ENCODE data around the gene TULP1.

Gene TULP1

GRCh38 chr6:35483062-35483461, 29.6 kb downstream of the TULP1 start:
- Histone ChIP-seq H3K9me3 (ENCODE audit: control insufficient read depth, low read length) (no peaks in the 10 kb centered on the region), H3K27ac (ENCODE audit: low read depth, low read length, severe bottlenecking) (no peak overlapping the region), H3K4me3 (ENCODE audit: extremely low read depth, insufficient read depth, low read length, poor library complexity, severe bottlenecking) (no peak overlapping the region), H3K36me3 (ENCODE audit: control insufficient read depth, insufficient read depth, low read length) (peaks cover 69% of the 10 kb centered on the region), H3K4me1 (ENCODE audit: control insufficient read depth, insufficient read depth, low read length, poor library complexity, severe bottlenecking) (peaks cover 34% of the 10 kb centered on the region)
- WGBS, 2 experiments (ENCODE audit: insufficient coverage in 2 of 2) = 98% methylated on average over 3 to 4 of the region's 4 CpGs

GRCh38 chr6:35481226-35481625, 31.5 kb downstream of the TULP1 start:
- H3K27ac ChIP-seq (ENCODE audit: low read depth, low read length, severe bottlenecking) = no peak overlapping the region
- H3K4me1 ChIP-seq (ENCODE audit: control insufficient read depth, insufficient read depth, low read length, poor library complexity, severe bottlenecking) = peaks cover 19% of the 10 kb centered on the region
- no peak overlapping the region for H3K4me3 ChIP-seq (ENCODE audit: extremely low read depth, insufficient read depth, low read length, poor library complexity, severe bottlenecking)
- WGBS, 2 experiments (ENCODE audit: insufficient coverage in 2 of 2) = 85 to 92% methylated on average over 7 to 8 of the region's 8 CpGs
- H3K36me3 ChIP-seq (ENCODE audit: control insufficient read depth, insufficient read depth, low read length) = peaks cover 76% of the 10 kb centered on the region
- H3K9me3 ChIP-seq (ENCODE audit: control insufficient read depth, low read length) = no peaks in the 10 kb centered on the region

- no peak overlapping the region for H3K4me3 ChIP-seq (ENCODE audit: extremely low read depth, insufficient read depth, low read length, poor library complexity, severe bottlenecking)
- H3K4me1 ChIP-seq (ENCODE audit: control insufficient read depth, insufficient read depth, low read length, poor library complexity, severe bottlenecking) = peaks cover 9% of the 10 kb centered on the region
- whole genome bisulfite sequencing, 2 experiments (ENCODE audit: insufficient coverage in 2 of 2) = 87 to 100% methylated on average over 6 to 11 of the region's 12 CpGs
- H3K36me3 ChIP-seq (ENCODE audit: control insufficient read depth, insufficient read depth, low read length) = peaks cover 77% of the 10 kb centered on the region
- no peaks in the 10 kb centered on the region for H3K9me3 ChIP-seq (ENCODE audit: control insufficient read depth, low read length)
- no peak overlapping the region for H3K27ac ChIP-seq (ENCODE audit: low read depth, low read length, severe bottlenecking)
Observed at GRCh38 chr6:35480176-35480575, 32.5 kb downstream of the TULP1 start.

DNA sequence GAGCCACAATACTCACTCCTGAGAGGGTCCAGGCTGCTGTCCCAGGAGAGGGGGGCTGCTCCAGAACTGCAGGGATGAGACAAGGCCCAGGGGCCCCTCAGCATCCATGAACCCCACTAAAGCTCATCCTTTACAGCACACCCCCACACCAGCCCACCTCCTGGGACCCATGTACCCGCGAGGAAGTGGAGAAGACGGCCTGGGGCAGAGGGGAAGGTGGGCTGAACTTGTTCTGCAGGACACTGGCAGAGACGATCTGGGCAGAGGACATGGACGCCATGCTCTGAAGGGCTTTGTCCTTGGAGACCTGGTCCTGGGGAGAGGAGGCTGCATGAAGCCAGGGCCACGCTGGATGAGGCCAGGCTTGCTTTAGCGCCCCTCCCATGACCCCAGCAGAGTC, 34.4 kb downstream of the TULP1 start:
- no peak overlapping the region for H3K4me3 ChIP-seq (ENCODE audit: extremely low read depth, insufficient read depth, low read length, poor library complexity, severe bottlenecking)
- peaks cover 78% of the 10 kb centered on the region for H3K36me3 ChIP-seq (ENCODE audit: control insufficient read depth, insufficient read depth, low read length)
- H3K4me1 ChIP-seq (ENCODE audit: control insufficient read depth, insufficient read depth, low read length, poor library complexity, severe bottlenecking) = no peaks in the 10 kb centered on the region
- H3K27ac ChIP-seq (ENCODE audit: low read depth, low read length, severe bottlenecking) = no peak overlapping the region
- H3K9me3 ChIP-seq (ENCODE audit: control insufficient read depth, low read length) = no peaks in the 10 kb centered on the region
- 97 to 98% methylated on average over 4 to 5 of the region's 7 CpGs for WGBS, 2 experiments (ENCODE audit: insufficient coverage in 2 of 2)

DNA sequence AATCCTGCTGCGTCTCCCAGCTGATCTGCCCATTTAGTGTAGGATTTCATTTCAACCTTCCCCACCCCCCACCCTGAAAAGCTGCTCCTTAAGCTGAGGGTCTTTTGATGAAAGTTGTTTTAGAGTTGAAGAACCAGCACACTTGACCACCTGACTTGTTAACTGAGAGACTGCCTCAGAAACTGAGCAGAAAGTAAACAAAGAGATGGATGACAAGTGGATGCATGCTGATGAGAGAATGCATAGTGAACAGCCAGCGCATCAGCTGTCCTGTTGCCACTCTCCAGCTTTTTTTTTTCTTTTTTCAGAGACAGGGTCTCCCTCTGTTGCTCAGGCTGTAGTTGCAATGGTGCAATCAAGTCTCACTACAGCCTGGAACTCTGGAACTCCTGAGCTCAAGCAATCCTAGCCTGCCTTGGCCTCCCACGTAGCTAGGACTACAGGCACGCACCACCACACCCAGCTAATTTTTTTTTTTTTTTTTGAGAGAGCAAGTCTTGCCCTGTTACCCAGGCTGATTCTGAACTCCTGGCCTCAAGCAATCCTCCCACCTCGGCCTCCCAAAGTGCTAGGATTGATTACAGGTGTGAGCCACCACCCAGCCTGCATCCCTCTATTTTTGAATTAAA, 35.0 kb downstream of the TULP1 start:
- WGBS, 2 experiments (ENCODE audit: insufficient coverage in 2 of 2) = 100% methylated on average over 3 to 4 of the region's 5 CpGs
- Histone ChIP-seq H3K9me3 (ENCODE audit: control insufficient read depth, low read length) (no peaks in the 10 kb centered on the region), H3K4me3 (ENCODE audit: extremely low read depth, insufficient read depth, low read length, poor library complexity, severe bottlenecking) (no peak overlapping the region), H3K36me3 (ENCODE audit: control insufficient read depth, insufficient read depth, low read length) (peaks cover 78% of the 10 kb centered on the region), H3K4me1 (ENCODE audit: control insufficient read depth, insufficient read depth, low read length, poor library complexity, severe bottlenecking) (no peaks in the 10 kb centered on the region), H3K27ac (ENCODE audit: low read depth, low read length, severe bottlenecking) (no peak overlapping the region)

DNA sequence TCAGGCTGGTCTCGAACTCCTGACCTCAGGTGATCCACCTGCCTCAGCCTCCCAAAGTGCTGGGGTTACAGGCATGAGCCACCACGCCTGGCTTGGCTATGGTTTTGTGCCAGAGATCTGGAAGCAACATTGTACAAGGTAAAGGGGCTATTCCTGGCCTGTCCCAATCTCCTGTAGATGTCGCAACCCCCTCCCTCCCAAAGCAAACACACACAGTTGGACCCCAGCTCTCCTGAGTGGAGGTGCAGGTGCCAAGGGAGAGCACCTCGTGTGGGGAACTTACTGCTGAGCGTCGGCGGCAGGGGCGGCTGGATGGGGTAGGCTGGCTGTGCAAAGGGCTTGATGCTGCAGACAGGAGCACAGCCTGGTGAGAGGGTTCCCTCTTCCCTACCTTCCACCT, 35.7 kb downstream of the TULP1 start:
- no peak overlapping the region for H3K4me3 ChIP-seq (ENCODE audit: extremely low read depth, insufficient read depth, low read length, poor library complexity, severe bottlenecking)
- 100% methylated on average over 1 of the region's 8 CpGs; no CpG with 5 or more reads in 1 of the 2 experiments for WGBS, 2 experiments (ENCODE audit: insufficient coverage in 2 of 2)
- no peaks in the 10 kb centered on the region for H3K9me3 ChIP-seq (ENCODE audit: control insufficient read depth, low read length)
- H3K36me3 ChIP-seq (ENCODE audit: control insufficient read depth, insufficient read depth, low read length) = peaks cover 79% of the 10 kb centered on the region
- peaks cover 2% of the 10 kb centered on the region for H3K4me1 ChIP-seq (ENCODE audit: control insufficient read depth, insufficient read depth, low read length, poor library complexity, severe bottlenecking)
- H3K27ac ChIP-seq (ENCODE audit: low read depth, low read length, severe bottlenecking) = no peak overlapping the region

GRCh38 chr6:35476004-35476403, 36.7 kb downstream of the TULP1 start:
- Histone ChIP-seq H3K4me1 (ENCODE audit: control insufficient read depth, insufficient read depth, low read length, poor library complexity, severe bottlenecking) (peaks cover 7% of the 10 kb centered on the region), H3K27ac (ENCODE audit: low read depth, low read length, severe bottlenecking) (no peak overlapping the region), H3K4me3 (ENCODE audit: extremely low read depth, insufficient read depth, low read length, poor library complexity, severe bottlenecking) (no peak overlapping the region), H3K9me3 (ENCODE audit: control insufficient read depth, low read length) (no peaks in the 10 kb centered on the region), H3K36me3 (ENCODE audit: control insufficient read depth, insufficient read depth, low read length) (peaks cover 75% of the 10 kb centered on the region)
- WGBS, 2 experiments (ENCODE audit: insufficient coverage in 2 of 2) = 88 to 100% methylated on average over 9 to 11 of the region's 14 CpGs

- WGBS, 2 experiments (ENCODE audit: insufficient coverage in 2 of 2) = 91% methylated on average over 4 of the region's 4 CpGs; no CpG with 5 or more reads in 1 of the 2 experiments
- Histone ChIP-seq H3K4me3 (ENCODE audit: extremely low read depth, insufficient read depth, low read length, poor library complexity, severe bottlenecking) (no peak overlapping the region), H3K36me3 (ENCODE audit: control insufficient read depth, insufficient read depth, low read length) (peaks cover 75% of the 10 kb centered on the region), H3K27ac (ENCODE audit: low read depth, low read length, severe bottlenecking) (no peak overlapping the region), H3K9me3 (ENCODE audit: control insufficient read depth, low read length) (no peaks in the 10 kb centered on the region), H3K4me1 (ENCODE audit: control insufficient read depth, insufficient read depth, low read length, poor library complexity, severe bottlenecking) (peaks cover 7% of the 10 kb centered on the region)
Observed at GRCh38 chr6:35475573-35475972, 37.1 kb downstream of the TULP1 start.

- H3K4me1 ChIP-seq (ENCODE audit: control insufficient read depth, insufficient read depth, low read length, poor library complexity, severe bottlenecking) = peaks cover 7% of the 10 kb centered on the region
- no peaks in the 10 kb centered on the region for H3K9me3 ChIP-seq (ENCODE audit: control insufficient read depth, low read length)
- H3K4me3 ChIP-seq (ENCODE audit: extremely low read depth, insufficient read depth, low read length, poor library complexity, severe bottlenecking) = no peak overlapping the region
- H3K27ac ChIP-seq (ENCODE audit: low read depth, low read length, severe bottlenecking) = no peak overlapping the region
- peaks cover 77% of the 10 kb centered on the region for H3K36me3 ChIP-seq (ENCODE audit: control insufficient read depth, insufficient read depth, low read length)
- WGBS, 2 experiments (ENCODE audit: insufficient coverage in 2 of 2) = 96% methylated on average over 16 to 19 of the region's 20 CpGs
Observed at GRCh38 chr6:35474942-35475570, 37.6 kb downstream of the TULP1 start.

- Histone ChIP-seq H3K4me3 (ENCODE audit: extremely low read depth, insufficient read depth, low read length, poor library complexity, severe bottlenecking) (no peak overlapping the region), H3K36me3 (ENCODE audit: control insufficient read depth, insufficient read depth, low read length) (peaks cover 79% of the 10 kb centered on the region), H3K4me1 (ENCODE audit: control insufficient read depth, insufficient read depth, low read length, poor library complexity, severe bottlenecking) (peaks cover 10% of the 10 kb centered on the region), H3K27ac (ENCODE audit: low read depth, low read length, severe bottlenecking) (peak overlapping the region; percentile 10), H3K9me3 (ENCODE audit: control insufficient read depth, low read length) (no peaks in the 10 kb centered on the region)
- WGBS, 2 experiments (ENCODE audit: insufficient coverage in 2 of 2) = 95% methylated on average over 7 of the region's 14 CpGs
Observed at GRCh38 chr6:35474131-35474941, 38.4 kb downstream of the TULP1 start.

DNA sequence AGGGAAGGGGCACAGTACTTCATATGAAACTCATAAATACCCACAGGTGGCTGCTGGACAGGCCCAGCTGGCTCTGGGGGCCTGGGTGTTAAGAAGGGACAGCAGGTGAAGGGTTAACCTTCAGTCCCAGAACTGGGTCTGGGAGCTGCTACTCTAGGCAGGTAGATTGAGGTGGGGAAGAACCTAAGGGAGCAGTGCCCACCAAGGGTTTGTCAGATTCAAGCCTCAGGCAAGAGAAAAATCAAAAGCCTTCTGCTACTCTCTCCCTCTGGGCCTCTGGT, 38.9 kb downstream of the TULP1 start:
- no peak overlapping the region for H3K4me3 ChIP-seq (ENCODE audit: extremely low read depth, insufficient read depth, low read length, poor library complexity, severe bottlenecking)
- peaks cover 10% of the 10 kb centered on the region for H3K4me1 ChIP-seq (ENCODE audit: control insufficient read depth, insufficient read depth, low read length, poor library complexity, severe bottlenecking)
- peak overlapping the region; percentile 10 for H3K27ac ChIP-seq (ENCODE audit: low read depth, low read length, severe bottlenecking)
- no peaks in the 10 kb centered on the region for H3K9me3 ChIP-seq (ENCODE audit: control insufficient read depth, low read length)
- H3K36me3 ChIP-seq (ENCODE audit: control insufficient read depth, insufficient read depth, low read length) = peaks cover 80% of the 10 kb centered on the region

All from mesodermal cell (in vitro differentiated cells).